Ishikawa (cell line): ENCODE measurements around the gene TOMM22.

Experiments used
- CEBPB ChIP-seq: IDR thresholded peaks from 2 replicates; pipeline ENCODE4 v1.6.1; 2012
- CREB1 ChIP-seq: IDR thresholded peaks from 2 replicates; pipeline ENCODE4 v1.6.1; 2012; ENCODE audit warnings: low read depth
- EP300 ChIP-seq: IDR thresholded peaks from 2 replicates; pipeline ENCODE4 v1.6.1; 2012; ENCODE audit warnings: borderline replicate concordance
- NFIC ChIP-seq: IDR thresholded peaks from 2 replicates; pipeline ENCODE4 v1.6.1; 2012
- RAD21 ChIP-seq: IDR thresholded peaks from 2 replicates; pipeline ENCODE4 v1.6.1; 2012; ENCODE audit warnings: low read depth
- TAF1 ChIP-seq: IDR thresholded peaks from 2 replicates; pipeline ENCODE4 v1.6.1; 2012; ENCODE audit warnings: low read depth, mild to moderate bottlenecking
- TF ChIP-seq, protein P1 (sequence below): IDR thresholded peaks from 2 replicates; pipeline ENCODE4 v1.6.1; 2012
- TF ChIP-seq, protein P2 (sequence below): IDR thresholded peaks from 2 replicates; pipeline ENCODE4 v1.6.1; 2012

- TF ChIP-seq CEBPB (no peak), CREB1 (no peak), EP300 (no peak), RAD21 (no peak), NFIC (no peak), TAF1 (no peak)
- TF ChIP-seq, protein P1, sequence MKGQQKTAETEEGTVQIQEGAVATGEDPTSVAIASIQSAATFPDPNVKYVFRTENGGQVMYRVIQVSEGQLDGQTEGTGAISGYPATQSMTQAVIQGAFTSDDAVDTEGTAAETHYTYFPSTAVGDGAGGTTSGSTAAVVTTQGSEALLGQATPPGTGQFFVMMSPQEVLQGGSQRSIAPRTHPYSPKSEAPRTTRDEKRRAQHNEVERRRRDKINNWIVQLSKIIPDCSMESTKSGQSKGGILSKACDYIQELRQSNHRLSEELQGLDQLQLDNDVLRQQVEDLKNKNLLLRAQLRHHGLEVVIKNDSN: no peak
- TF ChIP-seq, protein P2, sequence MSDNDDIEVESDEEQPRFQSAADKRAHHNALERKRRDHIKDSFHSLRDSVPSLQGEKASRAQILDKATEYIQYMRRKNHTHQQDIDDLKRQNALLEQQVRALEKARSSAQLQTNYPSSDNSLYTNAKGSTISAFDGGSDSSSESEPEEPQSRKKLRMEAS: no peak
Observed at GRCh38 chr22:38729946-38730345, 48.2 kb downstream of the TOMM22 start.
